ENCODE data around the gene SLC35A5.

Gene SLC35A5

DNA sequence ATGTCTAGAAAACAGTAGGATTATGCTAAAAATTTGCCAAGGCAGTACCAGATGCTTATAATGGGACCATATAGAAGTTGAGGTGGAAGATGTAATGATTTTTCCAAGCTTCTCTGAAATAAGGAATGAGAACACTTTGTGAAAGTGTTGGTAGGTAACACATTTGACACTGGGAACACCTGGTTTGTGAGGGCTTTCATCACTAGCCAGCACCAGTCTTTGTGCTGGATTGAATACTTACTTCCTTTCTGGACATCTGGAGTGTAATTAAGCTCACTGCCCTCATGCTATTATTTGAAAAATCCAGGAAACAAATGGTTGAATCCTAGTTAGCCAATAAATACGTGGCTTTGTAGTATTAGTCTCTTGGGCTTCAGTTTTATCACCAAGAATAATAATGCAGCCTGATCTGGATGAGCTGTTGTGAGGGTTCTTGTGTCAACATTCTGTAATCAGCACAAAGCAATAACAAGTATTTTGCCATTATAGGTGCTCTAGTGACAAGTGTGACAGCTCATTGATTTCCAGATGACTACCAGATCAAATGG lies 66.1 kb downstream of the SLC35A5 start:
- no peak for ATAC-seq

GRCh38 chr3:112629425-112629824 lies 67.6 kb downstream of the SLC35A5 start:
- peak; percentile 73 to 76 for ATAC-seq

DNA sequence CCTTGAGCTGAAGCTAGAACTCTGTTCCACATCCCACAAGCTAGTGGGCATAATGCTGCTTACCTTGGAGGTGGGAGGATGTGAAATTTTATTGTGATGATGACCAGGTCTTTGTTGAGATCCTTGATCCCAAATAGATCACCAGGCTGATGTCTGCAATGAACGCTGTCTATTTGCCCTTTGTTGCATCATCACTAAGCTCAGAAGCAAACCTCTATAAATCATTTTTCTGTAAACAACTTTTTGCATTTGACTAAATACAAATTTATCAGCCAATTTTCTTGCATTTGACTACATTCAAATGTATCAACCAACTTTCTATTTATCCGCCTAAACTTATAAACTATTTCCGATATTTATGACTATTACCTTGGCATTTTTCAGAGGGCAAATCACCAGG lies 69.4 kb downstream of the SLC35A5 start:
- ATAC-seq: no peak

DNA sequence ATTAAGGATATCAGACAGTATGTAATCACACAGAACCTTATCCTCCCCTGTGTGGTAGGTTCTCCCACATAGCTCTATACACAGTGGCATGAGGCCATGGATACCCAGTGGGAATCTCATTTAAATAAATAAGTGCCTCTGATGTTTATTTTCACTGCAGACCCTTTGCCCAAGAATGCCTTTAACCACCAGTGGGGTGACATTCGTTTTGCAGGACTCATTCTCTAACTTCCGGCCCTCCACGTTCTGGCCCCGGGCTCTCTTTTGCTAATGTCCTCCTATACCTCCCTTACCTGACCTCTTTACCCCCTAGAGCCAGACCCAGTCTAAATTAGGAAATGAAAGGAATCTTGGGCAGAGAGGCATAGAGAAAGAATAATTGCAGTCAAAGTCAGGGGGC lies 70.8 kb downstream of the SLC35A5 start:
- ATAC-seq: no peak

GRCh38 chr3:112633191-112633590 lies 71.3 kb downstream of the SLC35A5 start:
- ATAC-seq: no peak

- ATAC-seq: no peak
These were observed 71.9 kb downstream of the SLC35A5 start for GRCh38 chr3:112633757-112634156.

DNA sequence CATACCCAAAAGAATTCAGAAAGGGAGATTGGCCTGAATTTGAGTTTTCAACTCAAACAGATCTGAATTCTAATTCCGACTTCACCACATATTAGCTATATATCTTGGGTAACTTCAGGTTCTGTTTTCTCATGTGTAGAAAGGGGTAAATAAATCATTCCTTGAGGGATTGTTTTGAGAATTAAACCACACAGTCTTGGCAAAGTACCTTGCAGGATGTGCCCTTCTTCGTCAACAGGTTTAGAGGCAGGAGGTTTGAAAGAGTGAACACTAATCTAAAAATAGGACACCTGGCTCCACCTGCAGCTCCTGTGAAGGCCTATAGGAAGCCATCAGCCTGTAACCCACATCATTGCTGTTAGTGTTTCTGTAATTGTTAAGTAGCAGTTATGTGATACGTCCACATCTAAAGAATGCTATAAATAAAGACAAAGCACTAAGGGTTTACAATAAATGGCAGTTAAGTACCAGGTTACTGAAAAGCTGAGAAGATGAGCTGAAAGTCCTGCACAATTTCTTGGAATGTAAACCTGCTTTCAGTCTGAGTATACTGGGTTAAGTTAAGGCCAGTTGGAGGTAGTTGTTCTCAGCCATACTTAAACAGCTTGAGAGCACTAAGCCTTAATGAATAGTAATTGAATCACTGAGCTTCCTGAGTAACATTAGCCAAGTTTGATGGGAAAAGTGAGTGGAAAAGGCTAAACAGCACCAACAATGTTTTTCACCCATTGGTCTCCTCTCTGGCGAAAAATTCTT lies 73.1 kb downstream of the SLC35A5 start:
- ATAC-seq: no peak
